NT2/D1 (cell line): ENCODE data around the gene KANSL1.

ENCODE experiments used
- SUZ12 ChIP-seq: IDR thresholded peaks from 2 replicates; pipeline ENCODE4 v1.6.1; 2011; ENCODE audit not compliant: insufficient read length, insufficient read depth; ENCODE audit errors: extremely low read depth
- YY1 ChIP-seq: IDR thresholded peaks from 2 replicates; pipeline ENCODE4 v1.6.1; 2011; ENCODE audit not compliant: insufficient read length, insufficient read depth
- ZNF274 ChIP-seq: IDR thresholded peaks from 2 replicates; pipeline ENCODE4 v1.6.1; 2011; ENCODE audit warnings: mild to moderate bottlenecking, low read depth, low read length

DNA sequence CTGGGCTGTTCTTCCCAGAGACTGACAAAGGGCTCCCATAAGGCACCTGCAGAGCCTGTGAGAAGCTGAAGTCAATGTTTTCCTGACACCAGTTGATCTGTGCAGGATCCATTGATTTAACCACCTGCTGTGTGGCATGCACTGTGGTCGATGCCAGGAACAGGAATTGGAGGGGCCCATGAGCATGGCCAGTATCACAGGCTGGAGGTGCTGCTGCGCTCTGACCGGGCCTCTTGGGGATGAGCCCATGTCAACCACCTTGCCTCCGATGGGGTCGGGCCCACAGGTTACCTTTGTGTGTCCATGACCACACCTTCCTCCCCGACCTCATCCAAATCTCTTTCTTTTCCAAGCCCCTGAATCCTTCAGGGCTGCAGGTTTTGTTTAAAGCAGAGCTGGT lies 212.4 kb downstream of the KANSL1 start:
- TF ChIP-seq ZNF274 (no peak), YY1 (no peak), SUZ12 (no peak)
